Lower lobe of right lung (tissue), 2 donors: Measurements from ENCODE around the gene TFG. TPM values are rescaled to one million over a fixed set of nuclear protein-coding genes. Genes with fewer than 3 reads are reported as not detected.

ENCODE experiments used
- ATAC-seq, 2 donors: fragments of 200-7000 bp; cut with Tn5 transposase; one replicate each; pipeline ENCODE4 v1.9.1; 2020 to 2022; ENCODE audit warnings: mild to moderate bottlenecking in 2 of 2, moderate library complexity in 2 of 2
- DNase-seq: peaks from one replicate; pipeline ENCODE4 v3.0.0-alpha.2; 2020
- H3K27ac ChIP-seq: fragments of 200-600 bp; one replicate; pipeline ENCODE4 v1.8.0; 2022
- H3K27me3 ChIP-seq: fragments of 200-600 bp; one replicate; pipeline ENCODE4 v1.8.0; 2022; ENCODE audit warnings: low read depth
- H3K36me3 ChIP-seq: fragments of 200-600 bp; one replicate; pipeline ENCODE4 v1.8.0; 2022; ENCODE audit warnings: mild to moderate bottlenecking
- H3K4me1 ChIP-seq: fragments of 200-600 bp; one replicate; pipeline ENCODE4 v1.8.0; 2022
- H3K4me3 ChIP-seq: fragments of 200-600 bp; one replicate; pipeline ENCODE4 v1.8.0; 2022; ENCODE audit warnings: mild to moderate bottlenecking
- H3K9me3 ChIP-seq: fragments of 200-600 bp; one replicate; pipeline ENCODE4 v1.8.0; 2022
- CTCF ChIP-seq: fragments of 200-600 bp; IDR thresholded peaks from one replicate; pipeline ENCODE4 v1.8.0; 2022; ENCODE audit warnings: antibody characterized with exemption, mild to moderate bottlenecking
- intact Hi-C: fragments of 100-400 bp; cut with DNase I; formaldehyde crosslinking; loops from one replicate; pipeline ENCODE4 v1.11.0; 2022
- total RNA-seq: library from RNA; stranded (reverse); fragmentation: NEBNext Ultra II Directional; extraction: Animal tissue kit (Norgen Biotek cat#: 25700); gene quantifications from one replicate; pipeline ENCODE4 v1.2.1, GENCODE V29; 2021
- donor health status: DM: no; HTN: yes; CAD: no; lungs with severe emphysema.

The TFG gene
- total RNA-seq, 1 donor from 2014 or later: 57.5 TPM

- ATAC-seq (no peak), DNase-seq (no peak)
- TF ChIP-seq CTCF: no peak
- Histone ChIP-seq H3K4me3 (no peak overlapping the region), H3K9me3 (no peaks in the 10 kb centered on the region), H3K27ac (no peak overlapping the region), H3K27me3 (no peaks in the 10 kb centered on the region), H3K36me3 (no peaks in the 10 kb centered on the region), H3K4me1 (no peaks in the 10 kb centered on the region)
- intact Hi-C loops: no loop called here
Measured at GRCh38 chr3:100702082-100702979, 7.0 kb upstream of the TFG start.

- DNase-seq (no peak), ATAC-seq (no peak)
- intact Hi-C loops: no loop called here
- Histone ChIP-seq H3K4me1 (no peaks in the 10 kb centered on the region), H3K36me3 (no peaks in the 10 kb centered on the region), H3K4me3 (no peak overlapping the region), H3K27me3 (no peaks in the 10 kb centered on the region), H3K9me3 (no peaks in the 10 kb centered on the region), H3K27ac (no peak overlapping the region)
- TF ChIP-seq CTCF: no peak
Measured at GRCh38 chr3:100702980-100703345, 6.3 kb upstream of the TFG start.

- H3K4me1 ChIP-seq: no peaks in the 10 kb centered on the region
- ATAC-seq: no peak
- H3K36me3 ChIP-seq: no peaks in the 10 kb centered on the region
- H3K9me3 ChIP-seq: no peaks in the 10 kb centered on the region
- no peak for TF ChIP-seq CTCF
- DNase-seq: no peak
- no peak overlapping the region for H3K4me3 ChIP-seq
- no peaks in the 10 kb centered on the region for H3K27me3 ChIP-seq
- H3K27ac ChIP-seq: no peak overlapping the region
- intact Hi-C loops: no loop called here
Measured at GRCh38 chr3:100703865-100704264, 5.4 kb upstream of the TFG start.

GRCh38 chr3:100706365-100706764, 2.9 kb upstream of the TFG start:
- Histone ChIP-seq H3K36me3 (no peaks in the 10 kb centered on the region), H3K4me1 (peaks cover 12% of the 10 kb centered on the region), H3K4me3 (no peak overlapping the region), H3K27ac (no peak overlapping the region), H3K27me3 (no peaks in the 10 kb centered on the region), H3K9me3 (no peaks in the 10 kb centered on the region)
- DNase-seq (no peak), ATAC-seq (no peak)
- TF ChIP-seq CTCF: no peak
- intact Hi-C loops: no loop called here

- H3K27ac ChIP-seq: peak overlapping the region; percentile 93
- DNase-seq (no peak), ATAC-seq (no peak)
- no peaks in the 10 kb centered on the region for H3K9me3 ChIP-seq
- intact Hi-C loops: no loop called here
- no peaks in the 10 kb centered on the region for H3K36me3 ChIP-seq
- no peak for TF ChIP-seq CTCF
- H3K27me3 ChIP-seq: no peaks in the 10 kb centered on the region
- H3K4me1 ChIP-seq: peaks cover 29% of the 10 kb centered on the region
- peak overlapping the region; percentile 73 for H3K4me3 ChIP-seq
Measured at GRCh38 chr3:100708644-100708988, 678 bp upstream of the TFG start.
